22Rv1 (cell line): Measurements from ENCODE around the gene PDE3A.

Source experiments
- ZFX ChIP-seq: fragments of 450-650 bp; IDR thresholded peaks from 2 replicates; pipeline ENCODE4 v1.6.1; 2017; ENCODE audit warnings: antibody characterized with exemption, borderline replicate concordance
- TF ChIP-seq, protein P1 (sequence below): fragments of 450-650 bp; IDR thresholded peaks from 2 replicates; pipeline ENCODE4 v1.5.1; 2017; ENCODE audit warnings: mild to moderate bottlenecking

- TF ChIP-seq, protein P1, sequence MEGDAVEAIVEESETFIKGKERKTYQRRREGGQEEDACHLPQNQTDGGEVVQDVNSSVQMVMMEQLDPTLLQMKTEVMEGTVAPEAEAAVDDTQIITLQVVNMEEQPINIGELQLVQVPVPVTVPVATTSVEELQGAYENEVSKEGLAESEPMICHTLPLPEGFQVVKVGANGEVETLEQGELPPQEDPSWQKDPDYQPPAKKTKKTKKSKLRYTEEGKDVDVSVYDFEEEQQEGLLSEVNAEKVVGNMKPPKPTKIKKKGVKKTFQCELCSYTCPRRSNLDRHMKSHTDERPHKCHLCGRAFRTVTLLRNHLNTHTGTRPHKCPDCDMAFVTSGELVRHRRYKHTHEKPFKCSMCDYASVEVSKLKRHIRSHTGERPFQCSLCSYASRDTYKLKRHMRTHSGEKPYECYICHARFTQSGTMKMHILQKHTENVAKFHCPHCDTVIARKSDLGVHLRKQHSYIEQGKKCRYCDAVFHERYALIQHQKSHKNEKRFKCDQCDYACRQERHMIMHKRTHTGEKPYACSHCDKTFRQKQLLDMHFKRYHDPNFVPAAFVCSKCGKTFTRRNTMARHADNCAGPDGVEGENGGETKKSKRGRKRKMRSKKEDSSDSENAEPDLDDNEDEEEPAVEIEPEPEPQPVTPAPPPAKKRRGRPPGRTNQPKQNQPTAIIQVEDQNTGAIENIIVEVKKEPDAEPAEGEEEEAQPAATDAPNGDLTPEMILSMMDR = no peak
- no peak for TF ChIP-seq ZFX
Measured at GRCh38 chr12:20452496-20453010, 84.2 kb downstream of the PDE3A start.
